ENCODE data around the gene SLC45A2. TPM values are rescaled to one million over a fixed set of nuclear protein-coding genes. Genes with fewer than 3 reads are reported as not detected.
"Not testable (repeated sequence)": the region's sequence is repeated elsewhere in the genome, so short reads cannot be mapped to it uniquely, and the experiment has no call there.

The SLC45A2 gene
- total RNA-seq, 1 experiment from 2014 or later = not detected

- DNase-seq (ENCODE audit: low read depth) = peak; percentile 60
Observed at GRCh38 chr5:33969572-33970452, 14.7 kb downstream of the SLC45A2 start.

- DNase-seq (ENCODE audit: low read depth) = no peak
Observed at GRCh38 chr5:33968211-33969005, 16.1 kb downstream of the SLC45A2 start.

- DNase-seq (ENCODE audit: low read depth) = no peak
Observed at GRCh38 chr5:33966805-33967204, 17.7 kb downstream of the SLC45A2 start.

GRCh38 chr5:33964132-33964700, 20.3 kb downstream of the SLC45A2 start:
- DNase-seq (ENCODE audit: low read depth) = no peak

- DNase-seq (ENCODE audit: low read depth) = no peak
Observed at GRCh38 chr5:33958176-33958575, 26.3 kb downstream of the SLC45A2 start.

GRCh38 chr5:33957577-33958150, 26.8 kb downstream of the SLC45A2 start:
- DNase-seq (ENCODE audit: low read depth) = no peak

GRCh38 chr5:33952175-33952574, 32.3 kb downstream of the SLC45A2 start:
- DNase-seq (ENCODE audit: low read depth) = not testable (repeated sequence)

GRCh38 chr5:33944543-33945132, 39.9 kb downstream of the SLC45A2 start:
- no peak for DNase-seq (ENCODE audit: low read depth)

- no peak for DNase-seq (ENCODE audit: low read depth)
Observed at GRCh38 chr5:33941090-33941489, 43.4 kb downstream of the SLC45A2 start.

- peak; percentile 21 for DNase-seq (ENCODE audit: low read depth)
Observed at GRCh38 chr5:33939556-33940262, 44.8 kb downstream of the SLC45A2 start.

- no peak for DNase-seq (ENCODE audit: low read depth)
Observed at GRCh38 chr5:33938881-33939280, 45.6 kb downstream of the SLC45A2 start.

- no peak for DNase-seq (ENCODE audit: low read depth)
Observed at GRCh38 chr5:33938507-33938796, 46.0 kb downstream of the SLC45A2 start.

GRCh38 chr5:33937707-33938506, 46.6 kb downstream of the SLC45A2 start:
- no peak for DNase-seq (ENCODE audit: low read depth)

GRCh38 chr5:33937017-33937706, 47.3 kb downstream of the SLC45A2 start:
- no peak for DNase-seq (ENCODE audit: low read depth)

GRCh38 chr5:33936381-33937016, 48.0 kb downstream of the SLC45A2 start, which contains the start of gene RXFP3:
TSS of gene RXFP3 (plus strand) at chr5:33936386. CDS start at chr5:33936741, 355 bp downstream.
- DNase-seq (ENCODE audit: low read depth) = no peak

- peak; percentile 48 for DNase-seq (ENCODE audit: low read depth)
Observed at GRCh38 chr5:33936004-33936380, 48.5 kb downstream of the SLC45A2 start.

GRCh38 chr5:33934176-33934575, 50.3 kb downstream of the SLC45A2 start:
- DNase-seq (ENCODE audit: low read depth) = peak; percentile 51

- no peak for DNase-seq (ENCODE audit: low read depth)
Observed at GRCh38 chr5:33933723-33934169, 50.7 kb downstream of the SLC45A2 start.

GRCh38 chr5:33931136-33931535, 53.4 kb downstream of the SLC45A2 start:
- no peak for DNase-seq (ENCODE audit: low read depth)
